IPS-15b (cell line): ENCODE measurements around the gene TIAL1.
"Not testable (repeated sequence)": the region's sequence is repeated elsewhere in the genome, so short reads cannot be mapped to it uniquely, and the experiment has no call there.

Experiments
- H3K27me3 ChIP-seq: one replicate; pipeline ENCODE4 v1.6.1; 2013; ENCODE audit warnings: low read length; ENCODE audit not compliant: control insufficient read depth, insufficient read depth
- H3K36me3 ChIP-seq: one replicate; pipeline ENCODE4 v1.6.1; 2013; ENCODE audit warnings: low read length; ENCODE audit not compliant: control insufficient read depth, insufficient read depth
- H3K4me1 ChIP-seq: one replicate; pipeline ENCODE4 v1.6.1; 2013; ENCODE audit warnings: mild to moderate bottlenecking, low read length; ENCODE audit not compliant: control insufficient read depth, insufficient read depth
- H3K4me3 ChIP-seq: one replicate; pipeline ENCODE4 v1.5.1; 2013; ENCODE audit warnings: low read depth, low read length
- H3K9ac ChIP-seq: one replicate; pipeline ENCODE4 v1.6.1; 2013; ENCODE audit warnings: low read depth, mild to moderate bottlenecking, low read length
- H3K9me3 ChIP-seq: one replicate; pipeline ENCODE4 v1.6.1; 2013; ENCODE audit warnings: mild to moderate bottlenecking, low read length; ENCODE audit not compliant: control insufficient read depth, insufficient read depth

TIAL1 gene

DNA sequence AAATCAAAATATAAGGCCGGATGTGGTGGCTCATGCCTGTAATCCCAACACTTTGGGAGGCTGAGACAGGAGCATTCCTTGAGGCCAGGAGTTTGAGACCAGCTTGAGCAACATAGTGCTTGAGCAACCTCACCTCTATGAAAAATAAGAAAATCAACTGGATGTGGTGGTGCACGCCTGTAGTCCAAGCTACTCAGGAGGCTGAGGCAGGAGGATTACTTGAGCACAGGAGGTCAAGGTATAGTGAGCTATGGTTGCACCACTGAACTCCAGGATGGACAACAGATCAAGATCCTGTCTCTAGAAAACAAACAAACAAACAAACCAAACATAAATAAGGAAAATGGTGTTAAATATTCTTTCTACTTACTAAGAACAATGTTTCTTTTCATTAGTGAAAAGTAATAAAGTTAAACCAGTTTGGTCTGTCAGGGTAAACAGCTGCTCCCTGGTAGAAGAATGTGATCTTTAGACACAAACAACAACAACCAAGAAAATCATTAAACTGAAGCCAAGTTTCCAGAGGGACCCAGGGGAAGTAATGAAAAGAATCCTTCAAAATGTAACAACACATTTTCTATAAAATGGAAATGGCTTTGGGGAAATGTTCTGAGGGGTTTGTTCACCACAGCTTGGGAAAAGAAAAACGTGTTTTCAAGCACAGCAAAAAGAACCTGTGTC is 36.9 kb upstream of the TIAL1 start:
- Histone ChIP-seq H3K4me1 (no peaks in the 10 kb centered on the region), H3K9ac (no peak overlapping the region), H3K36me3 (no peaks in the 10 kb centered on the region), H3K9me3 (no peaks in the 10 kb centered on the region), H3K4me3 (no peak overlapping the region), H3K27me3 (no peaks in the 10 kb centered on the region)

DNA sequence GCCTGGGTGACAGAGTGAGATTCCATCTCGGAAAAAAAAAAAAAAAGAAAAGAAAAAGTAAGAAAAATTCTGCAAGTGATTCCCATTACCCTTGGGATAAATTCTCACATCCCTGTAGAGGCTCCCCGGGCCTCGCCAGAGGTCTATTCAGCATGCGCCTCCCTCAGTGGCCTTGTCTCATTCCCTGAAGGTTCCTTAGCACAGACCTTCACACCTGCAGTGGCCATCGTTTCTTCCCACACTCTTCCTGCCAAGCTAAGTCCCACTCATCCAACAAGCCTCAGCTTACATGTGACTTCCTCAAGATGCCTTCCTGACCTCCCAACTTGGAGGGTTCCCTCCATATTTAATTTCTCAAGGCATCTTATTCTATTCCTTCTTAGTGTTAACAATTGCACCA is 33.5 kb upstream of the TIAL1 start:
- Histone ChIP-seq H3K36me3 (no peaks in the 10 kb centered on the region), H3K4me3 (no peak overlapping the region), H3K9me3 (no peaks in the 10 kb centered on the region), H3K27me3 (no peaks in the 10 kb centered on the region), H3K4me1 (no peaks in the 10 kb centered on the region), H3K9ac (no peak overlapping the region)

DNA sequence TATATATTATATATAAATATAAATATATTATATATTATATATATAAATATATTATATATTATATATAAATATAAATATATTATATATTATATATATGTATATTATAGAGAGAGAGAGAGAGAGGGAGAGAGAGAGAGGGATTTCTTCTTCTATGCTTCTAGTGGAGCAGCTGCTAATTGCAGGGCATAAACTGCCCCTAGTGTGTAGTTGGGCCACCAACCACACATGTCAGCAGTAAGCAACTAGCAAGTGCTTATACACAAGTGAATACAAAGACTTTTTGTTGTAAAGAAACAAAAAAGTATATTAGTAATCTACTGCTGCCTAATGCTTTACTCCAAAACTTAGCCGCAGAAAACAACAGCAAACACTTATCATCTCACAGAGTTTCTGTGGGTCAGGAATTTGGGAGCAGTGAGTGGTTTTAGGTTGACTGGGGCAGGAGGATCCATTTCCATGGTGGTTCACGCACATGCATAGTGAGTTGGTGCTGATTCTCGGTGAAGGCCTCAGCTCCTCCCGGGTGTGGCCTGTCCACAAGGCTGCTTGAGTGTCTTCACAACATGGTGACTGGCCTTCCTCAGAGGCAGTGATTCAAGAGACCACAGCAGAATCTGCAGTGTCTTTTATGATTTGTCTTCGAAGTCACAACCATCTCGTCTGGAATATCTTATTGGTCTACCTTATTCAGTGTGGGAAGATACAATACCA is 29.0 kb upstream of the TIAL1 start:
- Histone ChIP-seq H3K4me1 (no peaks in the 10 kb centered on the region), H3K36me3 (no peaks in the 10 kb centered on the region), H3K27me3 (no peaks in the 10 kb centered on the region), H3K4me3 (no peak overlapping the region), H3K9me3 (no peaks in the 10 kb centered on the region), H3K9ac (no peak overlapping the region)

DNA sequence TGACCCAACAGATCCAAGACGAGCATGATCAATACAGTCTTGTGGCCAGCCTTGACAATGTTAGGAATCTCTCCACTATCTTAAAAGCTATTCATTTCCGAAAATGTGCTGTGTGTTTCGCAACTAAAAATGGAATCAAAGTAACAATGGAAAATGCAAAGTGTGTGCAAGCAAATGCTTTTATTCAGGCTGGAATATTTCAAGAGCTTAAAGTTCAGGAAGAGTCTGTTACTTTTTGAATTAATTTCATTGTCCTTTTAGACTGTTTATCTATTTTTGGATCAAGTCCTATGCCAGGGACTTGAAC is 24.3 kb upstream of the TIAL1 start:
- Histone ChIP-seq H3K4me1 (no peaks in the 10 kb centered on the region), H3K4me3 (no peak overlapping the region), H3K9ac (no peak overlapping the region), H3K27me3 (no peaks in the 10 kb centered on the region), H3K9me3 (no peaks in the 10 kb centered on the region), H3K36me3 (no peaks in the 10 kb centered on the region)

DNA sequence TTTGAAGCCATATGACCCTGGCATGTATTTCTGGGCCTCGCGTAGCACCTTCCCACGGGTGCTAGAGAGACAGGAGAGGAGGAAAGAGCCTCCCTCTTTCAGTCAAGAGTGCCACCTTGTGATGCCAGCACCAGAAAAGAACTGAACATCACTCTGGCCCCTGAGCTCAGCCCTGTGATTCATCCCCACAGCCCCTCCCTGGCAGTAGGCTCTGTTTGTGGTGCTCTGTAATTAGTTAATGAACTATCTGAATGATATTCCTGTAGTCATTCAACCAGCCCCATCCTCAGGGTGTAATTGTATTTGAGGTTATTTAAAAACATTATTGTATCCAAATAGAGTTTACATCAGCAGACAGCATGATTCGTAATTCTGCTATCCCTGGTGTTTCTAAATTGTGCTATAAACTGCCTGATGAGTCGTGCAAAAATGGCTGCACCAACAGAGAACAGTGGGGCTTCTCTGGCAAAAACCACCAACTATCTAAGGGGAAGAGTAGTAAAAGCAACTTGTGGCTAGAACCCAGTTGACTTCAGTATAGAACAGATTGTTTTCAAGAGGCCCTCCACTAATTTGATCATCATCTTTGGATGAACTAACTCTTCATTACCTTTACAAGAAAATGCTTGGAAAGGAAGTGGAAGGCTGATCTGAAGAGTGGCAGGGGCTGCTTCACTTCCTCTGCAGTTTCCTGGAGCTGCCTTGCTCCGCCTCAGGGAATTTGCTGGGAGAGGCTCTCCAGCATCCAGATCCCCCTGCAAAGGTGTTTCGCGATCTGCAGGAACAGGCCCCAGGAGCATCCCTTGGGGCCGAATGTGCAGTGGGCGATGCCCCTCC is 23.7 kb upstream of the TIAL1 start:
- no peaks in the 10 kb centered on the region for H3K27me3 ChIP-seq
- no peaks in the 10 kb centered on the region for H3K4me1 ChIP-seq
- no peak overlapping the region for H3K4me3 ChIP-seq
- H3K9ac ChIP-seq, result no peak overlapping the region
- no peaks in the 10 kb centered on the region for H3K9me3 ChIP-seq
- no peaks in the 10 kb centered on the region for H3K36me3 ChIP-seq

DNA sequence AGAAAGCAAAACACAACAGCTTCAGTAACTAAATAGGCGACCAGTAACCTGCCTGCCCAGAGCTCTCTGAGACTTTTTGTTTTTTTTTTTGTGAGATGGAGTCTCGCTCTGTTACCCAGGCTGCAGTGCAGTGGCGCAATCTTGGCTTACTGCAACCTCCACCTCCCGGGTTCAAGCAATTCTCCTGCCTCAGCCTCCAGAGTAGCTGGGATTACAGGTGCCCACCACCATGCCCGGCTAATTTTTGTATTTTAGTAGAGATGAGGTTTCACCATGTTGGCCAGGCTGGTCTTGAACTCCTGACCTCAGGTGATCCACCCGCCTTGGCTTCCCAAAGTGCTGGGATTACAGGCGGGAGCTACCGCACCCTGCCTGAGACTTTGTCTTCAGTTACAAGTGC is 23.0 kb upstream of the TIAL1 start:
- H3K9ac ChIP-seq, H3K4me3 ChIP-seq, H3K36me3 ChIP-seq, H3K27me3 ChIP-seq, H3K4me1 ChIP-seq, H3K9me3 ChIP-seq: not testable (repeated sequence)

DNA sequence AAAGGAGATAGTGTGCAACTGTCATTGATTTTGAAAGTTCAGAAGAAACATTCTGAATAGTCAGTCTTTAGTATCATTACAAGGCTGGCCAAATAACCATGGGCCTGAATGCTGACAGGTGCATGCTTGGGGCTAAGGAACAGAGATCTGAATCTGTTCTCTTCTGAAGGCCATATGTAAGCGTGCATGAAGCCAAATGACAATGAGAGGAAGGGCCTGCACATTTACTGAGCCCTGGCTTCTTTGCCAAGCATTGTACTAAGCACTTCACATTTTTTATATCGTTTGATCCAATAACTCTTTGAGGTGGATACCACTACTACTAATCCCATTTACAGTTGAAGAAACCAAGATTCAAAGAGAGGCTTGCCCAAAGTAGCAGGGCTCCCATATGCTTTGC is 22.5 kb upstream of the TIAL1 start:
- H3K27me3 ChIP-seq, result no peaks in the 10 kb centered on the region
- no peaks in the 10 kb centered on the region for H3K36me3 ChIP-seq
- H3K4me1 ChIP-seq, result no peaks in the 10 kb centered on the region
- H3K9me3 ChIP-seq, result no peaks in the 10 kb centered on the region
- H3K9ac ChIP-seq, result no peak overlapping the region
- H3K4me3 ChIP-seq, result no peak overlapping the region

DNA sequence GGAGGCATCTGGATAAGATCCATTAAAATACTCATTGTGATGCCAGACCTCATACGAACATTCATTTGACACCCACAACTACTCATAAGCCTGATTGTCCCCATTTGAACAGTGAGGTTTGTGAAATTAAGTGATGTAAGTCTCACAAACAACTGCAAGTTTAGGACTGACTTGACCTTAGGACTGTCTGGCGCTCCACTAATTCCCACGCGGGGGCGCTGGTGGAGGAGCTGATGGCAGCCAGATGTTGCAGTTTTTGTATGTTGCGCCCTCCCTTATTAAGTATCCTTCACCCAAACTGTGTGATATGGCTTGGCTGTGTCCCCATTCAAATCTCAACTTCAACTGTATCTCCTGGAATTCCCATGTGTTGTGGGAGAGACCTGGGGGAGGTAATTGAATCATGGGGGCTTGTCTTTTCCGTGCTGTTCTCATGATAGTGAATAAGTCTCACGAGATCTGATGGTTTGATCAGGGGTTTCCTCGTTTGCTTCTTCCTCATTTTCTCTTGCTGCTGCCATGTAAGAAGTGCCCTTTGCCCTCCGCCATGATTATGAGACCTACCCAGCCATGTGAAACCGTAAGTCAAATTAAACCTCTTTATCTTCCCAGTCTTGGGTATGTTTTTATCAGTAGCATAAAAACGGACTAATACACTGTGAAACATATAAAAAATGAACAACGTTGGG is 20.3 kb upstream of the TIAL1 start:
- Histone ChIP-seq H3K9ac (no peak overlapping the region), H3K4me1 (no peaks in the 10 kb centered on the region), H3K27me3 (no peaks in the 10 kb centered on the region), H3K36me3 (no peaks in the 10 kb centered on the region), H3K4me3 (no peak overlapping the region), H3K9me3 (no peaks in the 10 kb centered on the region)

DNA sequence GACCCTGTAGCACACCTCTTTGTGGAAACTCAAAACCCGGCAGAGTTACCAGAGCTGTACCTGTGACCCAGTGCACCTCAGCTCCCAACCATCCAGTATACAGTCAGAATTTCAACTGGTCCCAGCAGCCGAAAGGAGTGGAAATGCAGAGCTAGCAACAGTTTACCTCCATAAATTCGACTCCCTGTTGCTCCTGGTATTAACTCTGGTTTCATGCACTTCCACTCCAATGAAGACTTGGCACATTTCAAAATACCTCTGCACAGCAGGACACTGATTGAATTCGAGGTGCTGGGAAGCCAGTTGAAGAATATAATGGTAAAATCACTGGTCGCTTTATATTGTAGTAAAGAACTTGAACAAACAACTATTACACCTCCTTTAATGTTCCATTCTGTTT is 17.9 kb upstream of the TIAL1 start:
- Histone ChIP-seq H3K4me3 (no peak overlapping the region), H3K4me1 (no peaks in the 10 kb centered on the region), H3K27me3 (no peaks in the 10 kb centered on the region)

DNA sequence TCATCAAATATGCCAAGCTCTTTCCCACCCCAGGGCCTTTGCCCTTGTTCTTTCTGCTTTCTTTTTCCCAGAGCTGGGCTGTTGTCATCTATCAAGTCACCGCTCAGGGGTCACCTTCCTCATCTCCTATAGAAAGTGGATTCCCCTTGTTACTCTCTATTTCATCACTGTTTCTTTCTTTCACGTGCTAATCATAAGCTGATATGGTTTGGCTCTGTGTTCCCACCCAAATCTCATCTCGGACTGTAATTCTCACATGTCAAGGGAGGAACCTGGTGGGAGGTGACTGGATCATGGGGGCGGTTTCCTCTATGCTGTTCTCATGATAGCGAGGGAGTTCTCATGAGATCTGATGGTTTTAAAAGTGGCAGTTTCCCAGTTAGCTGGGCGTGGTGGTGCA is 17.0 kb upstream of the TIAL1 start:
- H3K9ac ChIP-seq, result no peak overlapping the region
- no peaks in the 10 kb centered on the region for H3K27me3 ChIP-seq
- H3K4me3 ChIP-seq, result no peak overlapping the region
- H3K36me3 ChIP-seq, result no peaks in the 10 kb centered on the region
- H3K4me1 ChIP-seq, result no peaks in the 10 kb centered on the region
- no peaks in the 10 kb centered on the region for H3K9me3 ChIP-seq

More for the DNA sequence above, 17.9 kb upstream of the TIAL1 start:
- H3K9ac ChIP-seq, result no peak overlapping the region
- no peaks in the 10 kb centered on the region for H3K9me3 ChIP-seq
- H3K36me3 ChIP-seq, result no peaks in the 10 kb centered on the region

DNA sequence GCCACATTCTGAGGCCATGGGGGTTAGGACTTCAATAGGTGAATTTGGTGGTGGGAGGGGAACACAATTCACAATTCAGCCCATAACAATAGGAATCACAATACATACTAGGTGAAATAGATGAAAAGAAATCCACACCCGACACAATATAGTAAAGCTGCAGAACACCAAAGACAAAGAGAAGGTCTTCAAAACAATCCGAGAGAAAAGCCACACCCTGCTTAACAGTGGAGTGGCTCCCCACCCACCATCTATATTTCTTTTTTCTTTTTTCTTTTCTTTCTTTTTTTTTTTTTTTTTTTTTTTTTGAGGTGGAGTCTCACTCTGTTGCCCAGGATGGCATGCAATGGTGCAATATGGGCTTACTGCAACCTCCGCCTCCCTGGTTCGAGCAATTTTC is 14.7 kb upstream of the TIAL1 start:
- no peak overlapping the region for H3K4me3 ChIP-seq
- H3K9me3 ChIP-seq, result no peaks in the 10 kb centered on the region
- no peaks in the 10 kb centered on the region for H3K27me3 ChIP-seq
- H3K4me1 ChIP-seq, result no peaks in the 10 kb centered on the region
- no peaks in the 10 kb centered on the region for H3K36me3 ChIP-seq
- no peak overlapping the region for H3K9ac ChIP-seq
